ENCODE data around the gene RAP1GDS1.

RAP1GDS1 gene

GRCh38 chr4:98433691-98434090, 172.5 kb downstream of the RAP1GDS1 start:
- no peak for TF ChIP-seq TEAD4 (IDR thresholded peaks at IDR 0.05)
- TF ChIP-seq TAF1 (IDR thresholded peaks at IDR 0.05; ENCODE audit: low read depth): no peak
- no peak for TF ChIP-seq ZBTB7A (IDR thresholded peaks at IDR 0.05; ENCODE audit: low read depth)
- TF ChIP-seq REST (IDR thresholded peaks at IDR 0.05; ENCODE audit: low read depth): no peak
- no peak for TF ChIP-seq MAX (IDR thresholded peaks at IDR 0.05)
- no peak for TF ChIP-seq NFIC (IDR thresholded peaks at IDR 0.05)
- TF ChIP-seq CEBPB (IDR thresholded peaks at IDR 0.05): no peak
- no peak for TF ChIP-seq FOXM1 (IDR thresholded peaks at IDR 0.05; ENCODE audit: borderline replicate concordance, low read depth)
- TF ChIP-seq USF1 (IDR thresholded peaks at IDR 0.05): no peak
- no peak for TF ChIP-seq EP300 (IDR thresholded peaks at IDR 0.05; ENCODE audit: borderline replicate concordance)
- TF ChIP-seq EGR1 (IDR thresholded peaks at IDR 0.05): no peak
- no peak for TF ChIP-seq TCF12 (IDR thresholded peaks at IDR 0.05; ENCODE audit: low read depth)
- no peak for TF ChIP-seq RAD21 (IDR thresholded peaks at IDR 0.05; ENCODE audit: low read depth)

DNA sequence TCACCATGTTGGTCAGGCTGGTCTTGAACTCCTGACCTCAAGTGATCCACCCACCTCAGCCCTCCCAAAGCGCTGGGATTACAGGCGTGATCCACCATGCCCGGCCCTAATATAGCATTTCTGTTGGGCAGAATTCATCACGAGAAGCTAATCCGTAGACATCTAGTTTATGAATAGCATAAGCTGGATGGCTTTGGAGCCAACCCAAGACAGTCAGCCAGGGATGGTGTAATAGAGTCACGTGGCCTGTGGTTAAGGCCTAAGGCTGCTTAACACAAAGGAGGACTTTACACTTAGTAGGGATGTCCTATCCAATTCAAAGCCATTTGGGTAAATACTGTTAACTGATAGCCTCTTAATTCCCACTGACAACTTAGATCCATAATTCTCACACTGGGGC, 173.6 kb downstream of the RAP1GDS1 start:
- TF ChIP-seq TCF12 (IDR thresholded peaks at IDR 0.05; ENCODE audit: low read depth) (no peak), YY1 (IDR thresholded peaks at IDR 0.05; ENCODE audit: low read depth) (no peak), TAF1 (IDR thresholded peaks at IDR 0.05; ENCODE audit: low read depth) (no peak), CREB1 (IDR thresholded peaks at IDR 0.05; ENCODE audit: low read depth) (no peak), MAX (IDR thresholded peaks at IDR 0.05) (no peak), REST (IDR thresholded peaks at IDR 0.05; ENCODE audit: low read depth) (no peak), CEBPB (IDR thresholded peaks at IDR 0.05) (no peak), RAD21 (IDR thresholded peaks at IDR 0.05; ENCODE audit: low read depth) (no peak), USF1 (IDR thresholded peaks at IDR 0.05) (no peak), TEAD4 (IDR thresholded peaks at IDR 0.05) (no peak), NFIC (IDR thresholded peaks at IDR 0.05) (no peak), FOXM1 (IDR thresholded peaks at IDR 0.05; ENCODE audit: borderline replicate concordance, low read depth) (no peak), EP300 (IDR thresholded peaks at IDR 0.05; ENCODE audit: borderline replicate concordance) (no peak), ZBTB7A (IDR thresholded peaks at IDR 0.05; ENCODE audit: low read depth) (no peak), EGR1 (IDR thresholded peaks at IDR 0.05) (no peak)

DNA sequence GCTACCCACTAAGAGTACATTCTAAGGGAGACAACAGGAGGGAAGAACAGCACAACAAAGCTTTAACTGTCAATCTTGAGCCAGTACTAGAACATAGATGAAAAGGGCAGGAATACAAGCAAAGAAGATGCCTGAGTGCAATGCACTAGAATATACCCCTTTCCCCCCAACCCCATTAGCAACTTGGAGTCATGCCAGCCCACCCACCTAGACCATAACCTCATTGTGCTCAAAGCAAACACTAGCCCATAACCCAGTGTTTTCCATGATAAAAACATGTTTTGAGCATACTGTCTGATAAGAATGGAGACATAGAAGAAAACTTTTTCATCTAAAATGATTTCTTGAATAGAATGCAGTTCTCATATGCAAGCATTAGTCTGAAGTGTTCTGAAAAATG, 183.2 kb downstream of the RAP1GDS1 start:
- TF ChIP-seq TEAD4 (IDR thresholded peaks at IDR 0.05) (no peak), TAF1 (IDR thresholded peaks at IDR 0.05; ENCODE audit: low read depth) (no peak), REST (IDR thresholded peaks at IDR 0.05; ENCODE audit: low read depth) (no peak)

DNA sequence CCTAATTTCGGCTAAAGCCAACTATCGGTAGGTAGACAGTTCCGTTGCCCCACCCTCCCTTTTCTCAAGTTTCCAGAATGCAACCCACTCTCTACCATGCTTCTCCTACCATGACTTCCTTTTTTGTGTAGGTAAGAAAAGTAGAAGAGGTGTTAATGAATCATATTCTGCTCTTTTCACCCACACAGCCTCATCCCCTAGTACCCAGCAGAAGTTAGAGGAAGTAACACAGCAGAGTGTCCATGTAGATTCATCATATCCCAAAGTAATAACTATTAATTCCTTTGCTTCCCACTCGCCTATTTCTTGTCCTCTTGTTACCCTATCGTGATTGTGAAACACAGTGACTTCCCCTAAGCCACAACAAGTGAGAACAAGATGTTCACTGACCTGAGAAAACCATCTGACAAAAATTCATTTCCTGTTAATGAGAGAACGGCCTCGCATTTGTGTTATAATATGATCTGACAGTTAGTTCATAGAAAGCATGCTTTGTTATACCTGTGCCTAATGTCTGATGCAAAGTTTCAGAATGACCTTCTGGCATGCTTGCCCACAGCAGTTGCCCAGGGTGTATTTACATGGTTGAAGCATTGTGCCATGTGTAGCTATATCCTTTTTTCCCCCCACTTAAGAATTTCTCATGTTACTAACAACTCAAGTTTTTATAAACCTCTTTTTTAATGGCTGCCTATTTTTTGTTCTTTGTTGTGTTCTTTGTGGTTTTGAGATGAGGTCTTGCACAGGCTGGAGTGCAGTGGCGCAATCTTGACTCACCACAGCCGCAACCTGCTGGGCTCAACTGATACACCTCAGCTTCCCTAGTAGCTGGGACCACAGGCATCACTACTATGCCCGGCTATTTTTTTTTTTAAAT, 185.6 kb downstream of the RAP1GDS1 start:
- no peak for TF ChIP-seq TCF12 (IDR thresholded peaks at IDR 0.05; ENCODE audit: low read depth)

DNA sequence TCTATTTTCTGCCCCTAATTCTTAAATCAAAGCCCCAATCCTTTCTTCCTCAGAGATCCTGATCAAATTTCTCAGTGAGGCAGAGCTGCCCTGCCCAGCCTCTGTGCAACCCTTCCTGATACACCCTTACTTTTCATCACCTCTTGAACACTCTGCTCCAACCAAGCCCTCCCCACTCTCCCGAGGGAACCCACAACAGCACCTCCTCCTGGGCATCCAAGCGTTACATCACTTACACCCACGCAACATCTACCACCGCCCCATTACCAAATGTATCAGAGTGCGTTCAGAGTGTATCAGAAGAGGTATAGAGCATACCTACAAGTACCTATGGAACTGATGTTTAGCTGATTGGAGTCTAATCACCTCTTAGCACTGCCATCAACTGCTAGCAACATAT, 186.5 kb downstream of the RAP1GDS1 start:
- no peak for TF ChIP-seq ZBTB7A (IDR thresholded peaks at IDR 0.05; ENCODE audit: low read depth)
- TF ChIP-seq EP300 (IDR thresholded peaks at IDR 0.05; ENCODE audit: borderline replicate concordance): no peak
- no peak for TF ChIP-seq TEAD4 (IDR thresholded peaks at IDR 0.05)
- TF ChIP-seq CREB1 (IDR thresholded peaks at IDR 0.05; ENCODE audit: low read depth): no peak
